Smooth muscle cell (in vitro differentiated cells): ENCODE results near the gene HOXB13. TPM values are rescaled to one million over a fixed set of nuclear protein-coding genes. Genes with fewer than 3 reads are reported as not detected.

Experiments used
- DNase-seq: peaks from one replicate; lab custom pipeline; 2025; ENCODE audit not compliant: unreplicated experiment; lab: John Stamatoyannopoulos, UW
- H2AFZ ChIP-seq: fragments of 200-600 bp; sonication (generic); 2 replicates; pipeline ENCODE4 v1.6.0; 2016; ENCODE audit warnings: antibody characterized with exemption, low read depth, mild to moderate bottlenecking
- H3F3A ChIP-seq: fragments of 200-600 bp; sonication (generic); 2 replicates; pipeline ENCODE4 v1.6.0; 2017; ENCODE audit warnings: antibody characterized with exemption, low read depth
- H3K27ac ChIP-seq: fragments of 200-600 bp; sonication (generic); 2 replicates; pipeline ENCODE4 v1.5.1; 2016; ENCODE audit warnings: low read depth, mild to moderate bottlenecking
- H3K27me3 ChIP-seq: fragments of 200-600 bp; sonication (generic); 2 replicates; pipeline ENCODE4 v1.6.1; 2016; ENCODE audit warnings: low read depth, mild to moderate bottlenecking
- H3K36me3 ChIP-seq: fragments of 200-600 bp; sonication (generic); 2 replicates; pipeline ENCODE4 v1.5.1; 2016; ENCODE audit warnings: low read depth
- H3K4me1 ChIP-seq: fragments of 200-600 bp; sonication (generic); 2 replicates; pipeline ENCODE4 v1.5.1; 2016; ENCODE audit warnings: low read depth
- H3K4me2 ChIP-seq: fragments of 200-600 bp; sonication (generic); 2 replicates; pipeline ENCODE4 v1.6.0; 2016; ENCODE audit warnings: mild to moderate bottlenecking
- H3K4me3 ChIP-seq: fragments of 200-600 bp; sonication (generic); 2 replicates; pipeline ENCODE4 v1.5.1; 2016; ENCODE audit warnings: mild to moderate bottlenecking
- H3K79me2 ChIP-seq: fragments of 200-600 bp; sonication (generic); 2 replicates; pipeline ENCODE4 v1.6.0; 2016; ENCODE audit warnings: low read depth, mild to moderate bottlenecking
- H3K9ac ChIP-seq: fragments of 200-600 bp; sonication (generic); 2 replicates; pipeline ENCODE4 v1.6.0; 2016; ENCODE audit warnings: low read depth
- H3K9me3 ChIP-seq: fragments of 200-600 bp; sonication (generic); replicated peaks from 2 replicates; pipeline ENCODE4 v1.5.1; 2016; ENCODE audit warnings: low read depth
- H4K20me1 ChIP-seq: fragments of 200-600 bp; sonication (generic); 2 replicates; pipeline ENCODE4 v1.6.0; 2016; ENCODE audit warnings: low read depth
- CTCF ChIP-seq: fragments of 200-600 bp; sonication (generic); IDR thresholded peaks from 2 replicates; pipeline ENCODE4 v1.5.1; 2017; ENCODE audit warnings: borderline replicate concordance, mild to moderate bottlenecking, antibody characterized with exemption; ENCODE audit not compliant: insufficient read depth, poor library complexity, severe bottlenecking
- WGBS: methylation state at CpG from one replicate; pipeline ENCODE4 v1.1.7; 2016; ENCODE audit warnings: low lambda C conversion rate; 5-methylcytosine and 5-hydroxymethylcytosine counted together
- polyA plus RNA-seq: library from polyadenylated mRNA; unstranded; fragments of >200 nt; fragmentation: Nextera tagmentation; extraction: Ambion mirVana; gene quantifications from 2 replicates; pipeline ENCODE4 v1.2.1, GENCODE V29; 2016
- total RNA-seq: library from RNA; depleted of rRNA; stranded (reverse); fragments of >200 nt; gene quantifications from 2 replicates; pipeline ENCODE4 v1.2.3, GENCODE V29; 2014

HOXB13 gene
- total and polyA plus RNA-seq, 2 experiments from 2014 or later, result 4.8 to 5.4 TPM

- H3K27me3 ChIP-seq, result peaks cover 4% of the 10 kb centered on the region
- no peak for DNase-seq
- H3F3A ChIP-seq, result no peaks in the 10 kb centered on the region
- WGBS, result 90% methylated on average over 5 of the region's 5 CpGs
- no peak for TF ChIP-seq CTCF
- H3K4me3 ChIP-seq, result no peak overlapping the region
- H2AFZ ChIP-seq, result no peak overlapping the region
- H3K4me1 ChIP-seq, result no peaks in the 10 kb centered on the region
- H3K9me3 ChIP-seq, result no peaks in the 10 kb centered on the region
- no peak overlapping the region for H3K4me2 ChIP-seq
- no peak overlapping the region for H3K9ac ChIP-seq
- no peaks in the 10 kb centered on the region for H4K20me1 ChIP-seq
- no peak overlapping the region for H3K27ac ChIP-seq
- no peaks in the 10 kb centered on the region for H3K79me2 ChIP-seq
- H3K36me3 ChIP-seq, result no peaks in the 10 kb centered on the region
Observed at GRCh38 chr17:48769009-48769675, 40.6 kb upstream of the HOXB13 start.

GRCh38 chr17:48767263-48767774 lies 38.8 kb upstream of the HOXB13 start:
- no peaks in the 10 kb centered on the region for H3K4me1 ChIP-seq
- no peaks in the 10 kb centered on the region for H4K20me1 ChIP-seq
- no peak overlapping the region for H3K27ac ChIP-seq
- no peaks in the 10 kb centered on the region for H3K9me3 ChIP-seq
- H3K79me2 ChIP-seq, result no peaks in the 10 kb centered on the region
- H3K27me3 ChIP-seq, result peaks cover 22% of the 10 kb centered on the region
- no peaks in the 10 kb centered on the region for H3F3A ChIP-seq
- no peak for DNase-seq
- TF ChIP-seq CTCF, result peak; percentile 29
- WGBS, result 26% methylated on average over 4 of the region's 4 CpGs
- H3K9ac ChIP-seq, result no peak overlapping the region
- no peak overlapping the region for H2AFZ ChIP-seq
- no peaks in the 10 kb centered on the region for H3K36me3 ChIP-seq
- no peak overlapping the region for H3K4me3 ChIP-seq
- H3K4me2 ChIP-seq, result no peak overlapping the region

GRCh38 chr17:48761114-48761513 lies 32.6 kb upstream of the HOXB13 start:
- no peak overlapping the region for H3K9ac ChIP-seq
- no peaks in the 10 kb centered on the region for H3K4me1 ChIP-seq
- no peak for TF ChIP-seq CTCF
- no peak overlapping the region for H3K4me2 ChIP-seq
- H4K20me1 ChIP-seq, result no peaks in the 10 kb centered on the region
- WGBS, result 88% methylated on average over 6 of the region's 6 CpGs
- no peaks in the 10 kb centered on the region for H3F3A ChIP-seq
- peaks cover 71% of the 10 kb centered on the region for H3K27me3 ChIP-seq
- no peak for DNase-seq
- no peaks in the 10 kb centered on the region for H3K36me3 ChIP-seq
- no peak overlapping the region for H3K27ac ChIP-seq
- no peak overlapping the region for H3K4me3 ChIP-seq
- H3K9me3 ChIP-seq, result no peaks in the 10 kb centered on the region
- H2AFZ ChIP-seq, result no peak overlapping the region
- no peaks in the 10 kb centered on the region for H3K79me2 ChIP-seq

GRCh38 chr17:48760411-48760810 lies 31.9 kb upstream of the HOXB13 start:
- no peaks in the 10 kb centered on the region for H3K79me2 ChIP-seq
- H3K4me3 ChIP-seq, result no peak overlapping the region
- no peaks in the 10 kb centered on the region for H3K9me3 ChIP-seq
- no peaks in the 10 kb centered on the region for H4K20me1 ChIP-seq
- H3F3A ChIP-seq, result no peaks in the 10 kb centered on the region
- no peak overlapping the region for H3K9ac ChIP-seq
- H3K36me3 ChIP-seq, result no peaks in the 10 kb centered on the region
- H3K27ac ChIP-seq, result no peak overlapping the region
- 59% methylated on average over 4 of the region's 4 CpGs for WGBS
- no peak overlapping the region for H2AFZ ChIP-seq
- TF ChIP-seq CTCF, result no peak
- H3K27me3 ChIP-seq, result peaks cover 78% of the 10 kb centered on the region
- no peaks in the 10 kb centered on the region for H3K4me1 ChIP-seq
- H3K4me2 ChIP-seq, result no peak overlapping the region
- no peak for DNase-seq
